Measurements from ENCODE around the gene NR1I3. TPM values are rescaled to one million over a fixed set of nuclear protein-coding genes. Genes with fewer than 3 reads are reported as not detected.
"Not testable (repeated sequence)": the region's sequence is repeated elsewhere in the genome, so short reads cannot be mapped to it uniquely, and the experiment has no call there.

The NR1I3 gene
- total RNA-seq, 4 donors from 2014 or later, result not detected

- no peaks in the 10 kb centered on the region for H3K9me3 ChIP-seq
- no peaks in the 10 kb centered on the region for H3K36me3 ChIP-seq
- TF ChIP-seq CTCF (IDR thresholded peaks at IDR 0.05) (no peak), POLR2A (IDR thresholded peaks at IDR 0.05) (no peak), EP300 (IDR thresholded peaks at IDR 0.05) (no peak)
- H3K4me3 ChIP-seq, result no peak overlapping the region
- H3K27me3 ChIP-seq, result no peaks in the 10 kb centered on the region
- 67 to 79% methylated on average over 7 of the region's 7 CpGs for WGBS, 2 donors
- DNase-seq (ENCODE audit: low spot score in 2 of 2), result no peak
- no peak overlapping the region for H3K27ac ChIP-seq
- H3K4me1 ChIP-seq, result no peaks in the 10 kb centered on the region
These were observed 12.8 kb upstream of the NR1I3 start for GRCh38 chr1:161250829-161251228.

- H3K4me3 ChIP-seq; H3K9me3 ChIP-seq; H3K27me3 ChIP-seq; H3K27ac ChIP-seq; DNase-seq (ENCODE audit: low spot score in 2 of 2); H3K4me1 ChIP-seq; H3K36me3 ChIP-seq: not testable (repeated sequence)
- WGBS, 2 donors, result 76 to 80% methylated on average over 5 of the region's 5 CpGs
These were observed 12.1 kb upstream of the NR1I3 start for GRCh38 chr1:161250100-161250499.

GRCh38 chr1:161244888-161245287 is 6.9 kb upstream of the NR1I3 start:
- no peak overlapping the region for H3K4me3 ChIP-seq
- no peaks in the 10 kb centered on the region for H3K9me3 ChIP-seq
- H3K27ac ChIP-seq, result no peak overlapping the region
- no peak for DNase-seq (ENCODE audit: low spot score in 2 of 2)
- no peaks in the 10 kb centered on the region for H3K36me3 ChIP-seq
- no peak for TF ChIP-seq EP300 (IDR thresholded peaks at IDR 0.05)
- no peak for TF ChIP-seq CTCF (IDR thresholded peaks at IDR 0.05)
- no peak for TF ChIP-seq POLR2A (IDR thresholded peaks at IDR 0.05)
- H3K27me3 ChIP-seq, result no peaks in the 10 kb centered on the region
- 81 to 94% methylated on average over 4 of the region's 4 CpGs for WGBS, 2 donors
- no peaks in the 10 kb centered on the region for H3K4me1 ChIP-seq

- WGBS, 2 donors, result 74 to 77% methylated on average over 2 of the region's 2 CpGs
- no peaks in the 10 kb centered on the region for H3K27me3 ChIP-seq
- TF ChIP-seq POLR2A (IDR thresholded peaks at IDR 0.05) (no peak), CTCF (IDR thresholded peaks at IDR 0.05) (no peak), EP300 (IDR thresholded peaks at IDR 0.05) (no peak)
- DNase-seq (ENCODE audit: low spot score in 2 of 2), result no peak
- H3K27ac ChIP-seq, result no peak overlapping the region
- H3K4me1 ChIP-seq, result no peaks in the 10 kb centered on the region
- H3K4me3 ChIP-seq, result no peak overlapping the region
- no peaks in the 10 kb centered on the region for H3K36me3 ChIP-seq
- no peaks in the 10 kb centered on the region for H3K9me3 ChIP-seq
These were observed 4.3 kb upstream of the NR1I3 start for GRCh38 chr1:161242313-161242712.

GRCh38 chr1:161241682-161242081 is 3.7 kb upstream of the NR1I3 start:
- TF ChIP-seq EP300 (IDR thresholded peaks at IDR 0.05) (no peak), POLR2A (IDR thresholded peaks at IDR 0.05) (no peak), CTCF (IDR thresholded peaks at IDR 0.05) (no peak)
- Histone ChIP-seq H3K27ac (no peak overlapping the region), H3K36me3 (no peaks in the 10 kb centered on the region), H3K4me3 (no peak overlapping the region), H3K4me1 (no peaks in the 10 kb centered on the region), H3K27me3 (no peaks in the 10 kb centered on the region), H3K9me3 (no peaks in the 10 kb centered on the region)
- WGBS, 2 donors, result 63 to 80% methylated on average over 3 of the region's 3 CpGs
- no peak for DNase-seq (ENCODE audit: low spot score in 2 of 2)

Measured in tibial nerve (tissue), 4 donors.